ENCODE results near the gene TMPRSS13.

Gene TMPRSS13

GRCh38 chr11:117872420-117872961 is 56.7 kb downstream of the TMPRSS13 start:
- TF ChIP-seq, protein P1, sequence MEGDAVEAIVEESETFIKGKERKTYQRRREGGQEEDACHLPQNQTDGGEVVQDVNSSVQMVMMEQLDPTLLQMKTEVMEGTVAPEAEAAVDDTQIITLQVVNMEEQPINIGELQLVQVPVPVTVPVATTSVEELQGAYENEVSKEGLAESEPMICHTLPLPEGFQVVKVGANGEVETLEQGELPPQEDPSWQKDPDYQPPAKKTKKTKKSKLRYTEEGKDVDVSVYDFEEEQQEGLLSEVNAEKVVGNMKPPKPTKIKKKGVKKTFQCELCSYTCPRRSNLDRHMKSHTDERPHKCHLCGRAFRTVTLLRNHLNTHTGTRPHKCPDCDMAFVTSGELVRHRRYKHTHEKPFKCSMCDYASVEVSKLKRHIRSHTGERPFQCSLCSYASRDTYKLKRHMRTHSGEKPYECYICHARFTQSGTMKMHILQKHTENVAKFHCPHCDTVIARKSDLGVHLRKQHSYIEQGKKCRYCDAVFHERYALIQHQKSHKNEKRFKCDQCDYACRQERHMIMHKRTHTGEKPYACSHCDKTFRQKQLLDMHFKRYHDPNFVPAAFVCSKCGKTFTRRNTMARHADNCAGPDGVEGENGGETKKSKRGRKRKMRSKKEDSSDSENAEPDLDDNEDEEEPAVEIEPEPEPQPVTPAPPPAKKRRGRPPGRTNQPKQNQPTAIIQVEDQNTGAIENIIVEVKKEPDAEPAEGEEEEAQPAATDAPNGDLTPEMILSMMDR (IDR thresholded peaks at IDR 0.05; ENCODE audit: low read depth, low read length, missing control alignments), result no peak
- no peak for DNase-seq (ENCODE audit: low read depth)
- no peak overlapping the region for H3K4me3 ChIP-seq (ENCODE audit: low read depth, low read length)

- no peak overlapping the region for H3K4me3 ChIP-seq (ENCODE audit: low read depth, low read length)
- no peak for DNase-seq (ENCODE audit: low read depth)
- TF ChIP-seq, protein P1 (IDR thresholded peaks at IDR 0.05; ENCODE audit: low read depth, low read length, missing control alignments), result no peak
Measured at GRCh38 chr11:117871784-117872183, 57.4 kb downstream of the TMPRSS13 start.

DNA sequence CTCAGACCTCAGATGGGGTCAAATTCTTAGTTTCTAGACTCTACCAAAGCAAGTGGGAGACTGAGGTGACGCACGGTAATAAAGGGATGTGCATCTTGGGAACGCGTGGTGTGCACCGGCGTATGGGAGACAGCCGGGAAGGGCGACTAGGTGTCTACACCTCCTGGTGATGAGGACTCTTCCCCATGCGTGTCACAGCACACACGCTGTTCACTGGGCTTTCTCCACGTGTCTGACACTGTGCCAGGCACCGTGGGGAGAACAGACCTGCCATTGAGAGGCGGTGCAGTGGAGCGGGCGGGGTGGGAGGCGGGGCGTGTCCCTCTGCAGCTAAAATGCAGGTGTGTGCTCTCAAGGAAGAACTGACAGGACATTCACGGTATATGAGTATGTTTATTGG is 58.0 kb downstream of the TMPRSS13 start:
- no peak for DNase-seq (ENCODE audit: low read depth)
- TF ChIP-seq, protein P1 (IDR thresholded peaks at IDR 0.05; ENCODE audit: low read depth, low read length, missing control alignments), result no peak
- no peak overlapping the region for H3K4me3 ChIP-seq (ENCODE audit: low read depth, low read length)

DNA sequence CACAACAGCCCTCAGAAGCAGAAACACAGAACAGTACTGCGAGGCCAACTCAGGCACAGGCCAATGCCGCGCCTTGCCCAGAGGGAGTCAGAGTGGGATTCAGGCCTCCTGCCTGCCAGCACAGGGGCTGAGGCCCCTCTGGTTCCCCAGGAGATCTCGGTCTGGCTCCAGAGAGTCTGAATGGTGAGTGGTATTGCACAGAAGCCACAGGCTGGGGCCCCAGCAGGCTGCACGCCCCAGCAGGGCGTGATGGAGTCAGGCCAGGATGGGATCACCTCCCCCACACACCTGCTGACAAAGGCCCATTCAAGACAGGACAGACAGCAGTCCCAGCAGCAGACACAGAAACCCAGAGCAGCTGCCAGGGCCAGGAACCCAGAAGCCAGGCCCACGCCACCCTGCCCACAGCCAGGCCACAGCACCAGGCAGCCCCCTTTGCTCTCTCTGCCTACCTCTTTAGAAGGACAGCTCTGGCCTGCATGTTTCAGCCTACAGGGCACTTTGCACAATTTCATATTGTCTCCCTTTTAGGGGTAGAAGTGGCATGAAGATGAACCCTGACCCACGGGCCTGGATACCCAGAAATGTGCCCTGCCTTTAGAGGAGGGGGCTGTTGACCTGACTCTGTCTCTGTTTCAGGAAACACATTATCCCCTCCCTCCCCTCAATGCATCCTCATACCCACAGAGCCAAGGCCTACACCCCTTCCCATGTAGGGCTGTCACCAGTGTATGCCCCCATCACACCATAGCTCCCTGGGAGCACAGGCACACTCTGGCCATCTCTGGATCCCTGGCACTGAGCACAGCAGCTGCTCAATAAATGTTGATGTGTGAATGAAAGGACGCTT is 58.9 kb downstream of the TMPRSS13 start:
- no peak for DNase-seq (ENCODE audit: low read depth)

GRCh38 chr11:117869604-117870003 is 59.6 kb downstream of the TMPRSS13 start:
- no peak for DNase-seq (ENCODE audit: low read depth)
- TF ChIP-seq, protein P1 (IDR thresholded peaks at IDR 0.05; ENCODE audit: low read depth, low read length, missing control alignments), result no peak
- H3K4me3 ChIP-seq (ENCODE audit: low read depth, low read length), result no peak overlapping the region

More for the DNA sequence above, 58.9 kb downstream of the TMPRSS13 start:
- TF ChIP-seq, protein P1 (IDR thresholded peaks at IDR 0.05; ENCODE audit: low read depth, low read length, missing control alignments), result no peak
- H3K4me3 ChIP-seq (ENCODE audit: low read depth, low read length), result no peak overlapping the region

GRCh38 chr11:117868815-117869561 is 60.2 kb downstream of the TMPRSS13 start:
- no peak for DNase-seq (ENCODE audit: low read depth)
- no peak overlapping the region for H3K4me3 ChIP-seq (ENCODE audit: low read depth, low read length)
- TF ChIP-seq, protein P1 (IDR thresholded peaks at IDR 0.05; ENCODE audit: low read depth, low read length, missing control alignments), result no peak

Measured in GM12864 (cell line).